Chondrocyte (in vitro differentiated cells): ENCODE measurements around the gene TSPAN15. TPM values are rescaled to one million over a fixed set of nuclear protein-coding genes. Genes with fewer than 3 reads are reported as not detected.

Experiments
- DNase-seq: peaks from one replicate; pipeline ENCODE4 v3.0.0; 2021; ENCODE audit warnings: mixed read lengths, low spot score
- H3K27ac Mint-ChIP-seq: one replicate; pipeline ENCODE4 v1.8.0; 2021; ENCODE audit warnings: mild to moderate bottlenecking, moderate library complexity, mixed read lengths; ENCODE audit not compliant: unreplicated experiment
- H3K27me3 Mint-ChIP-seq: 2 replicates; pipeline ENCODE4 v1.8.0; 2021; ENCODE audit warnings: low read depth, mixed read lengths
- H3K36me3 Mint-ChIP-seq: 2 replicates; pipeline ENCODE4 v1.8.0; 2021; ENCODE audit warnings: low read depth, mixed read lengths
- H3K4me1 Mint-ChIP-seq: 2 replicates; pipeline ENCODE4 v1.8.0; 2021; ENCODE audit warnings: low read depth, mild to moderate bottlenecking, mixed read lengths
- H3K4me3 Mint-ChIP-seq: one replicate; pipeline ENCODE4 v1.8.0; 2021; ENCODE audit warnings: mild to moderate bottlenecking, moderate library complexity, mixed read lengths; ENCODE audit not compliant: unreplicated experiment
- H3K9me3 Mint-ChIP-seq: 2 replicates; pipeline ENCODE4 v1.8.0; 2021; ENCODE audit warnings: low read depth, mixed read lengths
- total RNA-seq: library from RNA; stranded (reverse); gene quantifications from 3 replicates; pipeline ENCODE4 v1.2.1, GENCODE V29; 2021
- TF ChIP-seq, protein P1 (sequence below): fragments of 200-600 bp; sonication (generic); IDR thresholded peaks from 2 replicates; pipeline ENCODE4 v1.5.0; 2021; ENCODE audit warnings: antibody characterized with exemption, mild to moderate bottlenecking, moderate library complexity

TSPAN15 gene
- total RNA-seq, 1 donor from 2014 or later = 8.9 TPM

DNA sequence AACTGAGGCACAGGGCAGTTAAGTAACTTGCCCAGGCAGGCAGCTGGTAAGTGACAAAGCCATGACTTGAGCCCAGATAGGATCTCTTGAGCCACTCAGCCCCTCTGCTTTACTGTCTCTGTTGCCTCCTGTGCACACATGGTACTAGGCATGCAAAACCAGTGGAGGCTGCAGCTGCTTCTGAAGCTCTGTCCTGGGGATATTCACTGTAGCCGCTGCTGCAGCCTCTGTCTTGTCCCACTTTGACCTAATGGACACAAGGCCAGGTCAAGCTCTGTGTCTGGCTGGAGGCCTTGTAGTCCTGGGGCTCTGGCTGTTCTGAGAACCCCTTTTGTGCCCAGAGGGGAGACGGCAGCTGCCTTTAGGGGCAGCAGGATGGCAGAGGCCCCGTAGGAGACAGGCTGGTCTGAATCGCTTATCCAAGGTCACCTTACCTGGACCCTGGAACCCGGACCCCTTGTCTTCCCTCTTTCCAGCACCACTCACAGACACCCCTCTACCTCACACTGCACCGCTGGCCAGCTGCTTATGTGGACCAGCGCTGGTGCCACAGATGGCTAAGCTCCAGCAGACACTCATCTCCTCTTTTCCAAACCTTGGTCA lies 57.6 kb downstream of the TSPAN15 start:
- TF ChIP-seq, protein P1, sequence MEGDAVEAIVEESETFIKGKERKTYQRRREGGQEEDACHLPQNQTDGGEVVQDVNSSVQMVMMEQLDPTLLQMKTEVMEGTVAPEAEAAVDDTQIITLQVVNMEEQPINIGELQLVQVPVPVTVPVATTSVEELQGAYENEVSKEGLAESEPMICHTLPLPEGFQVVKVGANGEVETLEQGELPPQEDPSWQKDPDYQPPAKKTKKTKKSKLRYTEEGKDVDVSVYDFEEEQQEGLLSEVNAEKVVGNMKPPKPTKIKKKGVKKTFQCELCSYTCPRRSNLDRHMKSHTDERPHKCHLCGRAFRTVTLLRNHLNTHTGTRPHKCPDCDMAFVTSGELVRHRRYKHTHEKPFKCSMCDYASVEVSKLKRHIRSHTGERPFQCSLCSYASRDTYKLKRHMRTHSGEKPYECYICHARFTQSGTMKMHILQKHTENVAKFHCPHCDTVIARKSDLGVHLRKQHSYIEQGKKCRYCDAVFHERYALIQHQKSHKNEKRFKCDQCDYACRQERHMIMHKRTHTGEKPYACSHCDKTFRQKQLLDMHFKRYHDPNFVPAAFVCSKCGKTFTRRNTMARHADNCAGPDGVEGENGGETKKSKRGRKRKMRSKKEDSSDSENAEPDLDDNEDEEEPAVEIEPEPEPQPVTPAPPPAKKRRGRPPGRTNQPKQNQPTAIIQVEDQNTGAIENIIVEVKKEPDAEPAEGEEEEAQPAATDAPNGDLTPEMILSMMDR = no peak
- no peak overlapping the region for H3K27ac Mint-ChIP-seq
- DNase-seq = no peak
- peaks cover 20% of the 10 kb centered on the region for H3K27me3 Mint-ChIP-seq
- peaks cover 3% of the 10 kb centered on the region for H3K9me3 Mint-ChIP-seq
- no peak overlapping the region for H3K4me3 Mint-ChIP-seq
- H3K4me1 Mint-ChIP-seq = peaks cover 7% of the 10 kb centered on the region
- H3K36me3 Mint-ChIP-seq = peaks cover 4% of the 10 kb centered on the region

DNA sequence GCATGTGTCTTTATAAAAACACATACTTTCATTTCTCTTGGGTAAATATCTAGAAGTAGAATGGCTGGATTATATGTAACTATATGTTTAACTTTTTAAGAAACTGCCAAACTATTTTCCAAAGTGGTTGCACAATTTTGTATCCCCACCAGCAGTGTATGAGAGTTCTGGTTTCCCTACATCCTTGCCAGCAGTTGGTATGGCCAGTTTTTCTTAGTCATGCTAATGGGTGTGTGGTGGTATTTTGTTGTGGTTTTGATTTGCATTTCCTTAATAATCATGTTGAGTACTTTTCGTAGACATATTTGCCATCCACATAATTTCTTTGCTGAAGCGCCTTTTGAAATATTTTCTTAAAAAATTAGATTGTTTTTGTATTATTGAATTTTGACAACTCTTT lies 61.6 kb downstream of the TSPAN15 start:
- Mint-ChIP-seq H3K27me3 (peaks cover 25% of the 10 kb centered on the region), H3K36me3 (peaks cover 4% of the 10 kb centered on the region), H3K9me3 (peaks cover 3% of the 10 kb centered on the region), H3K27ac (no peak overlapping the region), H3K4me1 (peaks cover under 1% of the 10 kb centered on the region), H3K4me3 (no peak overlapping the region)
- no peak for DNase-seq
- TF ChIP-seq, protein P1 = no peak

DNA sequence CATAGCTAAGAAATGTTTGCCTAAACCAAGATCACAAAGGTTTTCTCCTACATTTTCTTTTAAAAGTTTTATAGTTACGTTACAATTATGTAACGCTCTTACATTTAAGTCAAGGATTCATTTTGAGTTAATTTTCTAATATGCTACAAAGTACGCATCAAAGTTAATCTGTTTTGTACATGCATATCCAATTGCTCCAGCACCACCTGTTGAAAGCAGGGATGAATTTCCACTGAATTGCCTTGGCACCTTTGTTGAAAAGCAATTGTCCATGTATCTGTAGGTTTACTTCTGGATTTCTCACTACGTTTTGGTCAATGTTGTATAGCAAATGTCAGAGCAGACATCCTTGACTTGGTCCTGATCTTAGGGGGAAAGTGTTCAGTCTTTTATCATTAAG lies 62.4 kb downstream of the TSPAN15 start:
- Mint-ChIP-seq H3K36me3 (peaks cover 4% of the 10 kb centered on the region), H3K27me3 (peaks cover 25% of the 10 kb centered on the region), H3K4me1 (no peaks in the 10 kb centered on the region), H3K27ac (no peak overlapping the region), H3K9me3 (peaks cover 3% of the 10 kb centered on the region), H3K4me3 (no peak overlapping the region)
- TF ChIP-seq, protein P1 = peak; percentile 18
- DNase-seq = no peak

DNA sequence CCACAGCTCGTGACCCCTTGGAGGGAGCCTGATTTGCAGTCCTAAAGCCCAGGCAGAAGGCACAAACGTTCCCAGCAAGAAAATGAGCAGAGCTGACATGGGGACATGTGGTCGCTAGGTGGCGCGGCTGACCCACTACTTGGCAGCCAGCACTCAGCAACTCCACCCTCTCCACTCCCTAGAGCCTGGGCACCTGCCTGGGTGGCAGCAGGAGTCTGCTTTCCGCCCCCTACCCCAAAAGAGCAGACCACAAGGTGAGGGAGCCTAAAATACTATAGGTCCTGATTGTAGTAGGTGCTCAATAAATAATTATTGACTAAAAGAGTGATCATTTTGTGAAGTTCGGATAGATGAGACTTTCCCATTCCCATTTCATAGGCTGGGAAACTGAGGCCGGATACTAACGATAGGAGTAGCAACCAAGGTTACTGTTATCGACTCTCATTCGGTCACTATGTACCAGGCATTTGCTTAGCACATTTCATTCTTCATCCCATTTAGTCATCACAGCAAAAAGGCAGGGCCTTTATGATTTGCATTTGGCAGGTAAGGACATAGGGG lies 64.5 kb downstream of the TSPAN15 start:
- H3K4me1 Mint-ChIP-seq = no peaks in the 10 kb centered on the region
- no peak overlapping the region for H3K27ac Mint-ChIP-seq
- H3K9me3 Mint-ChIP-seq = peaks cover 3% of the 10 kb centered on the region
- peaks cover 27% of the 10 kb centered on the region for H3K27me3 Mint-ChIP-seq
- no peak for DNase-seq
- peaks cover 4% of the 10 kb centered on the region for H3K36me3 Mint-ChIP-seq
- TF ChIP-seq, protein P1 = peak; percentile 92
- no peak overlapping the region for H3K4me3 Mint-ChIP-seq

DNA sequence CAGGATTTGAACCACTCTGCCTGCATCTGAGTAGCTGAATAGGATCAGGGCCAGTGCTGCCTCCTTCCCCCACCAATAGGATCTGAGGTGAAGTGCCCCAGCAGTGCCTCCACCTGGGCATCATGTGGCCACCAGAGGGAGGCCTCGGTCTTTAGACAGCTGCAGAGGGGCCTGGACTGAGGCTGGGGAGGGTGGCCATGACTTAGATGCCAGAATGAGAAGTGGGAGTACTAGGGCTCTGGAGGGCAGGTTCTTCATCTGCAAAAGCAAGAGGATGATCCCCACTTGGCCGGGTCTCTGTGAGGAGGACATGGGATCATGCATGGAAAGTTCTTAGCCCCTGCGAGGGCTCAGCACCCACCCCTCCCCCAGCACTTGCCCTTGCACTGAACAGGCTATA lies 65.1 kb downstream of the TSPAN15 start:
- peaks cover 22% of the 10 kb centered on the region for H3K27me3 Mint-ChIP-seq
- no peak overlapping the region for H3K4me3 Mint-ChIP-seq
- no peaks in the 10 kb centered on the region for H3K4me1 Mint-ChIP-seq
- no peak for DNase-seq
- TF ChIP-seq, protein P1 = no peak
- no peak overlapping the region for H3K27ac Mint-ChIP-seq
- H3K9me3 Mint-ChIP-seq = peaks cover 3% of the 10 kb centered on the region
- peaks cover 4% of the 10 kb centered on the region for H3K36me3 Mint-ChIP-seq
